Fibroblast of peridontal ligament (primary cell): Measurements from ENCODE around the gene KCNH3.
"Not testable (repeated sequence)": the region's sequence is repeated elsewhere in the genome, so short reads cannot be mapped to it uniquely, and the experiment has no call there.

Experiments
- DNase-seq: peaks from one replicate; pipeline ENCODE4 v3.0.0-alpha.2; 2010; ENCODE audit errors: extremely low read depth

The KCNH3 gene

DNA sequence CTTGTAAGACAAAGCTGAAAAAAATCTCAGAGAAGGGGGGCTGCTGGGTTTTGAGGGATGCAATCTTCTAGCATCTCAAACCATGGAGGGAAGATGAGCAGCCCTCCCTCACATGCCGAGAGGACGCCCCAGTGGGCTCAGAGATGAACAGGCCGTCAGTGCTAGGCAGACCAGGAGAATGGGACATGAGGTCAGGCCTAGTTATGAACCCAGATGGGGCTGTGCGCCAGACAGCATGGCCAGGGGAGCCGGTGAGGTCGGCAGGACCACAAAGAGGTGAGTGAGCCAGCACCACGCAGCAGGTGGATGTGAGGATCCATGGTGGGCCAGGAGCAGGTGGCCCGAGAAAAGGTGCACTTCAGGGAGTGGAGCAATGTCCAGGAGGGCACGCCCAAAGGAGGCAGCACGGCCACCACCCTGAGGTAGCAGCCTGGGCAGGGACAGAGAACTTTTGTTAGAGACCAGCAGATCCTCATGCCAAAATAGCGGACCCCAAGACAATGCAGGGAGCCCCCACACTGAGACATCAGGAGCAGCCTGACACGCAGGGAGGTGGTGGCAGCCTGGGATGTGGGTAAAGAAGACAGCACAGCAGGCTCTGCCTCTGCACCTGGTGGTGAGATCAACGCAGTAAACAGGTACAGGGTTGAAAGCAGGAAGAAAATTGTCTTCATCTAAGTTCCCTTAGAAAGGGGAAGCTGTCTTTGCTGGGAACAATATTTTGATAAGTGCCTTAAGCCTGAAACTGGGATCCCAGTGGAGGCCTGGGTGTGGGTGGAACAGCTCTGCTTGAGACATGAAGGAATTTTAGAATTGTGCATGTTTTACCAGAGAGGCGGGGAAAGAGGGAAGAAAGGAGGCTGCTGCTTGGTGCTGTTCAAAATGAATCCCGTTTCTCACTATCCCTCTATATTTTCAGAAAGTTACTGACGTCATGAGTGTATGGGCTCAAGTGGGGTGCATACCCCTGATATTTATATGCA, 46.9 kb downstream of the KCNH3 start:
- no peak for DNase-seq

DNA sequence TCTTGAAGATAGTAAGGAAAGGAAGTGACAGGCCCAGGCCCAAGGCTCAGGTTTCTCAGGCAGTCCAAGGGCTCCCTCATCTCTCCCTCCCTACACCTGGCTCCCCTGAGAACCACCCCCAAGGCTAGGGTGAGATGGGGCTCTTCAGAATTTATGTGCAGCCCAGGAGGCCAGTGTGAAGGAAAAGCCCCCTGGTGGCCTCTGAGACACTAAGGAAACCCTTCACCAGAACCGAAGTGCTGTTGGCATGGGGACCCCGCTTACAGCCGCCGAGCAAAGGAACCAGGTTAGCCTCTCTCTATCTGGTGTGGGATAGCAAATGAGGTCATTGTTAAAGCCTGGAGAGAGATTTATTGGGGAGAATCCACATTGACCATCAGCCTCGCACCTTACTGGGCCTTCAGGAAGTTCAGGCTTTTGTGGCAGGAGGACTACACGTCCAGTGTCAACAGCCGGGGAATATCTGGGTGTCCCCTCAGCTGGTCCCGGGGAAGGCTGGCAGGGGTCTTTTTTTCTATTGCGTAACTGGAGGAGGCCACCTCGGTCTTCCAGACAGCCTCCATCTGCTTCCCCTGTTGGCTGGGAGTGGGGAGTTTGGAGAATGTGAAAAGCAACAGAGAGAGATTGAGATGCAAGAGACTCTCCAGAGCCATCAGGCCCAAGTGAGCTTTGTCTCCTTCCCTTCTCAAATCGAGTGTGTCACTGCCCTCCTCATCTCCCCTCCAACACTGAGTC, 48.5 kb downstream of the KCNH3 start:
- DNase-seq, result no peak

DNA sequence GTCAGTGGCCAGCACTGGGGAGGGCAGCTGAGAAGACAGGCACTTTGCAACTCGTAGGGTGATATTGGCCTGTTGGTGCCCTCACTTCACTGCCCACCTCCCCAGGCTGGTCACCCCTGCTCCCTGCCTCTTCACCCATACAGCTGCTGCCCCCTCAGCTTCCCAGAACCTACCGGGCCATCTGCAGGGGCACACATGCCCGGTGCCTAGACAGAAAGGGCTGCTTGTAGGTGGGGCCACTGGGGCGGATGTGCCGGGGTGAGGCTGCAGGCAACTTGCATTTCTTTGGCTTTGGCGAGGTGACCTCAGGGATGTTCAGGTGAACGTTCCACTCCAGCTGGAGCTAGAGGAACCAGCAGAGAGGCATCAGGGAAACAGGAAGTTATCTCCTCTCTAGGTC, 49.5 kb downstream of the KCNH3 start:
- no peak for DNase-seq

DNA sequence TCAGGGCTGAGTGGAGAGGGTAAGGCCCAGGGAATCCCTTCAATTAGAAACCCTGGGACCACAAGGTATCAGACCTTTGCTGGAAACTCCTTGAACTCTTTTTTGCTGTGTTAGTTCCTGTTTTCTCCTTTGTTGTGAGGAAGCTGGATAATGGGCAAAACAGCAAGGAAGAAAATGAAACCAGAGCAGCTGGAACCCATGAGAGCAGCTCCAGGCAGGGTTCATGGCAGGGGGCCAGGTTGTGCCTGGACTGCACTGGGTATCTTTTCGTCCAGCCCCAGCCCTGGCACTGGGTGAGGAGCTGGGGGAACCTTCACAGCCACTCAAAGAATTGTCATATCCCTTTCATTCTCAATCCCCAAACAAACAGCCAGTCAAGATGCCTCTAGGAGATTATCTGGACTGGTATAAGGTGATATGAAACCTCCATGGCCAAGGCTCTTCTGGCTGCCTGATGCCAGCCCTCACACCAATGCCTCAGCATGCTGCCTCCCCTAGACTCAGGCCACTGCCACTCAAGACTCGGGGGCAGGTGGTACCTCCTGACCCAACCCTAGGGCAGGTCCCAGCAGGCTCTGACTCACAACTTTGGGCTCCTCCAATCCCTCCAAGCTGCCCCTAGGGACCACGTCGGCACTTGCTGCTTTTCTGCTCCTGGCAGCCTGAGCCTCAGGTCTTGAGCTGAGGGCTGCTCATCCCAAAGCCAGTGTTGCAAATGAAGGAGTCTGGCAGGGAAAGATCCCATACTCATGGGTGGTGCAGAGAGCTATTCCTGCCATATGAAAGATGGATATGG, 50.1 kb downstream of the KCNH3 start:
- DNase-seq, result peak; percentile 11

DNA sequence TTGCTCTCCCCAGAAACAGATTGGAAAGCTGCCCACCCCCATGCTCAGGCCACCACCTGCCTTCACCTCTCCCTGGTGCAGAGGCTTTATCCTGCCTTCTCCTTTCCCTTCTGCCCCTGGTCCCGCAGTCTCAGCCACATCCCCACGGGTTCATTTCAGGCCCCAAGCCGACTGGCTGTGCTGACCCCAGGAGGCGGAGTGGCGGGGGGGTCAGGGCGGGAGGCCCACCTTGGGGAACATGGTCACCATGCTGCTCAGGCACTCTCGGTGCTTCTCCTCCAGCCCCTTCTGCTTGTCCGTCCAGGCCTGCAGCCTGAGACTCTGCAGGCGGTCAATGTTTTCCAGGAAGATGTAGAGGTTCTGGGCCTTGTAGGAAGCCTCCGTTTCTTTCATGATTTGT, 59.7 kb downstream of the KCNH3 start:
- no peak for DNase-seq

DNA sequence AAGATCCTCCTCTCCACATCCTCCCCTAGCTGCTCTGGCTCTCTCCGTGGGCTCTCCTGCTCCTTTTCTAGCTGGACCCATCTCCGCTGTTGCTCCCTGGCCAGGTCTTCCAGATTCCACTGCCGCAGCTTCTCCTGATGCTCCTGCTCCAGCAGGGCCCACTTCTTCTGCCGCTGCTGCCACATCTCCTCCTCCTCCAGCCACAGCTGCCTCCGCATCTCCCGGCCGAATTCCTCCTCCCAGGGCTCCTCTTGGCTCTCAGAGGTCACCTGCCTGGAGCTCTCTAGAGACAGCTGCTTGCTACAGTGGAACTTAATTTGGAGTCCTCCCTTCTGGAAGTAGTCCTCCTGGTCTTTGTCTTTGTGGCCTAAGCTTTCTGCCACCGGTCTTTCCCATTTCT, 61.1 kb downstream of the KCNH3 start:
- DNase-seq, result no peak

DNA sequence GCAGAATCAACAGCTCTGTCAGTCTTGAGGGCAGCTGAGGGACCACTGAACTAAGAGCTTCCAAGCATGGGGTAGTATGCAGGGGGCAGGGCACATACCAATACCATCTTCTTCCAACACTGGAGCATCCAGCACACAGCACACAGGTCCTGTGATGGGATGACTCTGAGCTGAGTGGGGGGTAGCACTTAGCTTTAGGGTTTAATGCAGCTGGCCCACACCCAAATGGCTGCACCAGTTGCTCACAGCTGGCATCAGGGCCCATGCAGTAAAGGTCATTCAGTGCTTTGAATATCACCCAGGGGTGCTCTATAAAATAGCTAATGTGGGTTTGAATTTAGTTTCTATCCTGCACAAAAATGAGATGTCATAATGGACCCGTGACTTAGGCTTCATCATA, 64.9 kb downstream of the KCNH3 start:
- DNase-seq, result no peak

DNA sequence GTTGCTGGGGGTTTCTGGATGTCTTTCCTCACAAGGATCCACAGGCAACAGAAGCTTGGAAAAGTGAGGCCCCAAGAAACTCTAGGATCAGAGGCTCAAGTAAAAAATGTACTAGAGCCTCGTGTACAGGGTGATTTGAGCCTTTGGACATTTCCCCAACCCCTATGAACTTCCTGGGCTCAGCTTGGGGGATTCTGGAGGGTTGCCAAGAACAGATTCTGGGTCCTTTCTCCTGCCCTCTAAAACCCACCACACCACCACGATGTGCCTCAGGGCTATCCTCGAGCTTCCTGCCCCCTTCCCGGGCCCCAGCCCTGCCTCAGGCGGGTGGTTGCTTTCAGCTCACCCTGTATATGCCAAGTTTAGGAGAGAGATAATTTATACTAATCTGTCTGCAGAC, 66.0 kb downstream of the KCNH3 start:
- DNase-seq, result no peak

DNA sequence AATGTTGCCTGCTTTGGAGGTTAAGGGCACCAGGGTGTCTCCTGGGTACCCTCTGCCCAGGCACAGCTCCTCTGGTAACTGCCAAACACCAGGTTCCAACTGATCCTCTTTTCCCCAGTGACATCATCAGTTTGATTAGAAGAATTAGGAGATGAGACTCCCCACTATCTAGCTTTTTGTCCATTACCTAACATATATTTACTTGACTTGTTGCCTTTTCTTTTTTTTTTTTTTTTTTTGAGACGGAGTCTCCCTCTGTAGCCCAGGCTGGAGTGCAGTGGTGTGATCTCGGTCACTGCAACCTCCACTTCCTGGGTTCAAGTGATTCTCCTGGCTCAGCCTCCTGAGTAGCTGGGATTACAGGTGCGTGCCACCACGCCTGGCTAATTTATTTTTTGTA, 66.7 kb downstream of the KCNH3 start, which contains the start of gene FAM186B:
Gene FAM186B (minus strand): TSS at position 101 of the 400 bp plus-strand sequence. CDS start 162 bp downstream, outside the sequence.
- not testable (repeated sequence) for DNase-seq
